ENCODE measurements around the gene CAPRIN1. TPM values are rescaled to one million over a fixed set of nuclear protein-coding genes. Genes with fewer than 3 reads are reported as not detected.
"Not testable (repeated sequence)": the region's sequence is repeated elsewhere in the genome, so short reads cannot be mapped to it uniquely, and the experiment has no call there.

Gene CAPRIN1
- polyA plus RNA-seq, 3 donors: 283 to 327 (median 299) TPM

- peak in 1 of 3 donors; percentile 38 for DNase-seq (ENCODE audit: low read depth in 3 of 3, low spot score in 2 of 3)
Measured at GRCh38 chr11:34050581-34051348, 766 bp upstream of the CAPRIN1 start.

DNA sequence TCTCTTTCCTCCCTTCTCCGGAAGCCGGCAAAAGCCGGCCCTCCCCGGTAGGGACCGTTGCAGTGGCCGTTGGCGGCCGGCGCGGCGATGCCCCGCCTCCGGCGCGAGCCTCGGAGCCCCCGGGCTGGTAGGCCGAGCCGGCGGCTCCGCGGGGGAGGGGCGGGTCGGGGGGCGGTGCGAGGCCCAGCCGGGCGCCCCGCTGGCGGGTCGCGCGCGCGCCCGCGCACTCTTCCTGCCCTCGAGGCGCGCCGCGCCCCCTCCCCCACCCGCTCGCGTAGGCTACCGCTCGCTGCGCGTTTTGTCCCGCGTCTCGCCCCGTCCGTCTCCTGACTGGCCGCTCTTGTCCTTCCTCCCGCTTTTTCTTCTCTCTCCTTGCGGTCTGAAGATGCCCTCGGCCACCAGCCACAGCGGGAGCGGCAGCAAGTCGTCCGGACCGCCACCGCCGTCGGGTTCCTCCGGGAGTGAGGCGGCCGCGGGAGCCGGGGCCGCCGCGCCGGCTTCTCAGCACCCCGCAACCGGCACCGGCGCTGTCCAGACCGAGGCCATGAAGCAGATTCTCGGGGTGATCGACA is 591 bp downstream of the CAPRIN1 start:
- DNase-seq (ENCODE audit: low read depth in 3 of 3, low spot score in 2 of 3): peak; percentile 77 to 87 (median 83)

DNA sequence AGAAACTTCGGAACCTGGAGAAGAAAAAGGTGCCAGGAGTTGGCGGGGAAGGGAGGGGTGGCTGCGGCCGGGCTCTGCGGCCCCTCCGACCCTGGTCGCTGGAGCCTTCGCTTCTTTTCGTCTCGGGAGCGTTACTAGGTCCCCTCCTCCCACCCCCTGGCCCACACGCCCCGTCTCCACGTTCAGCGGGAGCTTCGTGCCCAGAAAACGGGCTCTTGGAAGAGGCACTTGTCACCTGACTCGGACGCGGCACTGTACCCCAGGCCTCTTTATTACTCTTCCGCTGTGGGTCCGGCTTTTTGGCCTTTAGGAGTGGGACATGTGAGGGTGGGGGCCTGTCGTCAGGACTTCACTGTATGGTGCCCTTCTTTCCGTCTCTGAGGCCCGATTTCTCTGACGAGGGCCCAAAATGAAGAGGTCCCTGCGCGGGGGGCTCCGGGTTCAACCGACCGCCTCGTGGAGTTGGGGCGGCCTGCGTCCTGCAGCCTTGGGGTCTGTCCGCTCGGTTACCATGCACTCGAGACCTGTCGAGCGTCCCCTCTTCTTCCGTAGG is 1.2 kb downstream of the CAPRIN1 start:
- DNase-seq (ENCODE audit: low read depth in 3 of 3, low spot score in 2 of 3): no peak

- DNase-seq (ENCODE audit: low read depth in 3 of 3, low spot score in 2 of 3): peak; percentile 31 to 43 (median 37)
Measured at GRCh38 chr11:34053161-34053686, 1.7 kb downstream of the CAPRIN1 start.

DNA sequence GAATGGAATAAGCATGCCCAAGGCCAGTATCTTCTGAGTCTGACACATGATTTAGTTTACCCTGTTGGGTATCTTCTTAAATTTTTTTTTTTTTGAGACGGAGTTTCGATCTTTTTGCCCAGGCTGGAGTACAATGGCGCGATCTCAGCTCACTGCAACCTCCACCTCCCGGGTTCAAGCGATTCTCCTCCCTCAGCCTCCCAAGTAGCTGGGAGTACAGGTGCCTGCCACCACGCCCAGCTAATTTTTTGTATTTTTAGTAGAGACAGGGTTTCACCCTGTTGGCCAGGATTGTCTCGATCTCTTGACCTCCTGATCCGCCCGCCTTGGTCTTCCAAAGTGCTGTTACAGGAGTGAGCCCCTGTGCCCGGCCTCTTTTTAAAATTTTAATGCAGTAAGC is 2.8 kb downstream of the CAPRIN1 start:
- DNase-seq (ENCODE audit: low read depth in 3 of 3, low spot score in 2 of 3): not testable (repeated sequence)

- no peak for DNase-seq (ENCODE audit: low read depth in 3 of 3, low spot score in 2 of 3)
Measured at GRCh38 chr11:34055218-34056000, 3.9 kb downstream of the CAPRIN1 start.

- DNase-seq (ENCODE audit: low read depth in 3 of 3, low spot score in 2 of 3): no peak
Measured at GRCh38 chr11:34056672-34057071, 5.1 kb downstream of the CAPRIN1 start.

DNA sequence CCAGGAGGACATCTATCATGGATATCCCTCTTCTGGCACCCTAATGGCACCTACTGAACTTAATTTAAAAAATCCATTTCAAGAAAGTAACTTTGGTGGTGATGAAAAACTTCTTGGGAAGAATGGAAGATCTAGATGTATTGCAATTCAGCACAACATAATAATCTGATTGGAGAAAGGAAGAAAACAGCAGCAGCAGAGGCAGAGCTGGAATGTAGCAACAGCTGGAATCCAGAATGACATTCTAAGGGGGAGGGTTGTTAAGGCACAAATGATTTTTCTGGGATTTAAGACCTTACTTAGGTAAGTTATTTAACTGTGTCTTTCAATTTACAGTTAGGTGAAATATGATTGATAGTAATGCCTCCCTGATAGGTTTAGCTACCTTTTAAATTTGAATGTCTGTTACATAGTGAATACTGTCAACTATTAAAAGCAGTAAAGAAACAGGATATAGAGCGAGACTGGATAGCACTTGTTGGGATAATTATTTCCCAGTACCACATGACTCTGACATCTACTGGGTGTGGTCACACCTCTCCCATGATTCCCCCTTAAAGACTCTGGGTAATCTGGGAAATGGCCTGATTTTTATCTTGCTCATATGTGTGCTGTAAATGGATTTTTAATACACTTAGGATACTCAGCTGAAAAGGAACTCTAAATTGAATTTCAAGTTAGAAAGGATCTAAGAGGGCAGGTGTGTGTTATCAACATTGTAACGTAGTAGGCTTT is 11.7 kb downstream of the CAPRIN1 start:
- DNase-seq (ENCODE audit: low read depth in 3 of 3, low spot score in 2 of 3): no peak

DNA sequence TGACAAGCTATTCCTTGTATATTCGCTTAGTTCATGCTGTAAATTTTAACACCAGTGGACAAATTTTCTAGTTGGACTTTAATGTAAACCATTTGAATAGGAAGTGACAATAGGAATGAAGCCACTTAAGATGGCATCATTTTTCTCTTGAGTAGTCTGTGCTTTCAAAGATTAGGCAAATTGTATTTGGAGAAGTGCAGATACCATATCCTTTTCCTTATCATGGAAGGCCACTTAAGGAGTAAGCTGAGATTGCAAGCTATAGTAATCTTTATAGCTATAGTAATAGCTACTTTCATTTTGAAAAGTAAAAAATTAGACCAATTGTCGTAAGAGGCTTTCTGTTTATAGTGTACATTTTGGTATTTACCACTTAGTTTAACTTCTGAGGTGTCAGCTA is 12.8 kb downstream of the CAPRIN1 start:
- DNase-seq (ENCODE audit: low read depth in 3 of 3, low spot score in 2 of 3): no peak

GRCh38 chr11:34065505-34066203 is 14.1 kb downstream of the CAPRIN1 start:
- DNase-seq (ENCODE audit: low read depth in 3 of 3, low spot score in 2 of 3): no peak

GRCh38 chr11:34066766-34067165 is 15.2 kb downstream of the CAPRIN1 start:
- not testable (repeated sequence) for DNase-seq (ENCODE audit: low read depth in 3 of 3, low spot score in 2 of 3)

DNA sequence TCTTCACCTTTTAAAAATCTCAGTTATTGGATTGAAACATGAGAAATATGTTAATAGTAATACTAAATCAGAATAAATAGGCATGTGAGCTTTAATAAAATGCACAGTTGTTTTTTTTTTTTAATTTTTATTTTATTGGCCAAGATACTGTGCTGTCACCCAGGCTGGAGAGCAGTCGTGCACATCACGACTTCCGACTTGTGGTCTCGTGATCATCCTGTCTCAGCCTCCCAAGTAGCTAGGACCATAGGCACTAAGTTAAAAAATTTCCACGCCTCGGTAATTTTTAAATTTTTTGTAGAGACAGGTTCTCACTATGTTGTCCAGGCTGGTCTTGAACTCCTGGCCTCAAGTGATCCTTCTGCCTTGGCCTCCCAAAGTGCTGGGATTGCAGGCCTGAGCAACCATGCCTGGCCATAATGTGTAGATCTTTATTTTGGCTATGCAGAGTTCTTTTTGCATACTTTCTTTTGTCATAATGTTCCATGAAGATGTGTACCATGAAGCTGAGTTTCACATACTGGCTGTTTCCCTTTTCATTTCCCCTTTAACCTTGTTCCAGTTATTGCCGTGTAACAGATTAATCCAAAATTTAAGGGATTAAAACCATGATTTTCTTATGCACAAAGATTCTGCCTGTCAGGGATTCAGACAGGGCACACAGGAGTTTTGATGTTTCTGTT is 16.0 kb downstream of the CAPRIN1 start:
- no peak for DNase-seq (ENCODE audit: low read depth in 3 of 3, low spot score in 2 of 3)

GRCh38 chr11:34068111-34068510 is 16.6 kb downstream of the CAPRIN1 start:
- DNase-seq (ENCODE audit: low read depth in 3 of 3, low spot score in 2 of 3): no peak

- DNase-seq (ENCODE audit: low read depth in 3 of 3, low spot score in 2 of 3): not testable (repeated sequence)
Measured at GRCh38 chr11:34071306-34071705, 19.8 kb downstream of the CAPRIN1 start.

DNA sequence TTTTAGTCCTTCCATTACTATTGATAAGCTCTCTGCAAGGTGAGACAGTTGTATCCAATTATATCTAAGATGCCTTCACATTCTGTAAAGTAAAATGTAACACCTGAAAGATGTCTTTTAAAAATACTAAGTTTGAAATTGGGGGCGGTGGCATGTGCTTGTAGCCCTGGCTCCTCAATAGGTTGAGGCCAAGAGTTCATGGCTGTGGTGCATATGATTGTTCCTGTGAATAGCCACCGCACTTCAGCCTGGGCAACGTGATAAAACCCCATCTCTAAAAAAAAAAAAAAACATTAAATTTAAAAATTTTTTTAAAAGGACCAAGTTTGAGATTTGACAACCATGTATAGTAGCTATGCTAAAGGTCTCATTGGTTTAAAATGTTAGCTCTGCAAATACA is 20.5 kb downstream of the CAPRIN1 start:
- no peak for DNase-seq (ENCODE audit: low read depth in 3 of 3, low spot score in 2 of 3)

DNA sequence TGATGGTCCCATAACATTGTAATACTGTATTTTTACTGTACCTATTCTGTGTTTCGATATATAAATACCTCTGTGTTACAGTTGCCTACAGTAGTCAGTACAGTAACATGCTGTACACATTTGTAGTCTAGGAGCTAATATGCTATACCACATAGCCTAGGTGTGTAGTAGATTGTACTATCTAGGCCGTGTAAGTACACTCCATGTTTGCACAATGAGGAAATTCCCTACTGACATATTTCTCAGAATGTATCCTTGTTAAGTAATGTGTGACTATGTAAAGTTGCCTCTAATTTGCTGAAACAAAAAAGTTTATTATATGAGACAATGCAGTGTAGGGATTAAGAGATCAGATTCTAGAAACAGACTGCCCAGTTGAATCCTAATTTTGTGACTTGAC is 21.3 kb downstream of the CAPRIN1 start:
- no peak for DNase-seq (ENCODE audit: low read depth in 3 of 3, low spot score in 2 of 3)

- no peak for DNase-seq (ENCODE audit: low read depth in 3 of 3, low spot score in 2 of 3)
Measured at GRCh38 chr11:34074391-34074790, 22.9 kb downstream of the CAPRIN1 start.

DNA sequence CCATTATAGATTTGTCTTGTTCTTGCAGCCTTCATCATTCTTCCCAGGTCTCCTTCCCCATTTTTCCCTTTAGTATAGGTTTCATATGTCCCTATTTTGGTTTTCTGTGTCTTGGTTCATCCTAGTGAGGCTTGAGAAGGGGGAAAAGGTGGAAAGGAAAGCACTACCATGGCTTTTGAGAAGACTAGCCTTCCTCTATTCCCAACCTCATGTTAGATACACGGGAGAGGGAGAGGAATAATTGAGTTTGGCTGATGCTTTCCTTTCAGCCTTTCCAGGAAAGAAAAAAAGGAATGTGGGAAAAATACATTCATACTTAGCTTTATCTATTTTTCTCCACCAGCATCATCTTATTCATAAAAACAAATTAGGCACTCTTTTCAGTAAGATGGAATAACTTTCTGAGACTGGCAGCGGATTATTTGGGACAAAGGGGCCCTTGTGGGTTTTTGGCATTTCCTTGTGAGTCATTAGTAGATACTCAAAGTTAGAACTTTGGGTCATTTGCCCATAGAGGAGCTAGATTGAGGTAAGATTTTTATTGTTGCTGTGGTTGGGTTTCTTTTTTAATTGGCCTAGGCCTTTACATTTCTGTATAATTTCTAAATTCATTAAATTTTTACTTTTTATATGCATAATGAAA is 23.8 kb downstream of the CAPRIN1 start:
- no peak for DNase-seq (ENCODE audit: low read depth in 3 of 3, low spot score in 2 of 3)

GRCh38 chr11:34080609-34081008 is 29.1 kb downstream of the CAPRIN1 start:
- DNase-seq (ENCODE audit: low read depth in 3 of 3, low spot score in 2 of 3): no peak

Data from right renal cortex interstitium (tissue), 3 donors.